Body of pancreas (tissue), 4 donors: ENCODE data around the gene FRMD7. TPM values are rescaled to one million over a fixed set of nuclear protein-coding genes. Genes with fewer than 3 reads are reported as not detected.
"Not testable (repeated sequence)": the region's sequence is repeated elsewhere in the genome, so short reads cannot be mapped to it uniquely, and the experiment has no call there.

Source experiments
- ATAC-seq: fragments of 150-250 bp; one replicate; pipeline ENCODE4 v1.9.1; 2016
- DNase-seq, 4 donors: peaks; one replicate each; pipeline ENCODE4 v3.0.0-alpha.2; 2019
- H3K27ac ChIP-seq, 4 donors: fragments of 200-600 bp; sonication (generic); 1 replicate in 3 of 4; 2 replicates in 1 of 4; pipeline versions ENCODE4 v1.5.1 to v1.6.1; 2016 to 2019; ENCODE audit warnings: mild to moderate bottlenecking in 1 of 4, mixed read lengths in 1 of 4, moderate library complexity in 1 of 4
- H3K27me3 ChIP-seq, 2 donors: fragments of 200-600 bp; sonication (generic); one replicate each; pipeline ENCODE4 v1.6.0; 2016; ENCODE audit warnings: mild to moderate bottlenecking in 1 of 2
- H3K36me3 ChIP-seq, 2 donors: fragments of 200-600 bp; sonication (generic); replicated peaks in 1 of 2; 2 replicates each; pipeline ENCODE4 v1.5.1; 2016; ENCODE audit warnings: low read depth in 2 of 2; ENCODE audit not compliant: insufficient read depth in 1 of 2
- H3K4me1 ChIP-seq: fragments of 200-600 bp; sonication (generic); one replicate; pipeline ENCODE4 v1.6.0; 2016
- H3K4me3 ChIP-seq, 2 donors: fragments of 200-600 bp; sonication (generic); 1 replicate in 1 of 2; 2 replicates in 1 of 2; pipeline ENCODE4 v1.5.1; 2016 to 2019
- H3K9me3 ChIP-seq, 3 donors: fragments of 200-600 bp; sonication (generic); 1 replicate in 2 of 3; 2 replicates in 1 of 3; pipeline ENCODE4 v1.5.1; 2016
- POLR2A ChIP-seq, 3 donors: fragments of 450-650 bp; IDR thresholded peaks; one replicate each; pipeline ENCODE4 v1.6.1; 2016; ENCODE audit warnings: antibody characterized with exemption in 3 of 3, mild to moderate bottlenecking in 2 of 3
- WGBS, 2 donors: methylation state at CpG; one replicate each; pipeline ENCODE4 v1.1.5; 2017; 5-methylcytosine and 5-hydroxymethylcytosine counted together
- intact Hi-C: fragments of 100-400 bp; cut with DNase I; formaldehyde crosslinking; loops from one replicate; pipeline ENCODE4 v1.15.1; 2023
- total RNA-seq, 2 donors: library from RNA; depleted of rRNA; stranded (reverse); fragments of >200 nt; gene quantifications; one replicate each; pipeline ENCODE4 v1.1.0, GENCODE V29; 2016
- TF ChIP-seq, protein P1 (sequence below), 7 experiments: fragments of 450-650 bp in 4 of 7; fragments of 200-600 bp in 3 of 7; sonication (generic) in 3 of 7; IDR thresholded peaks; one replicate each; pipeline ENCODE4 v1.5.1; 2016 to 2019; ENCODE audit warnings: antibody characterized with exemption in 7 of 7

The FRMD7 gene
- total RNA-seq, 2 donors from 2014 or later: not detected

DNA sequence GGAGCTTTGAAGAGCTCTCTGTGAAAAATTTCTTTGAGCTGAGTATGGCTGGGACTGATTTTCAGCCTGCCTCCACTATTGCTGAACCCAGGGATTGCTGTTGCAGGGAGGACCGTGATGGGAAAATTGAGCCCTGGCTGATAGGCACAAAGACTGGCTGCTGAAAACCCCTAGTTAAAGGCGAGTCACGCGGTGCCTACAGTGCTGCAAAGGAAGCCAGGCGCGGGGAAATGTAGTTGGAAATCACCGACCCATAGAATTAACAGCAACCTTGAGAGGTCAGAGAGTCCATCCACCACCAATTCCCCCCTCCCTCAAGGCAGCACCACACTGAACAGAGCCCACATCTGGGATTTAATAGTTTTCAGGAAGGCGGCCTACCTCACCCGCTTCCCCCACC is 26.0 kb downstream of the FRMD7 start:
- intact Hi-C loops: no loop called here
- DNase-seq (no peak), ATAC-seq (no peak)
- Histone ChIP-seq H3K27ac (no peak overlapping the region), H3K27me3 (no peaks in the 10 kb centered on the region), H3K4me1 (no peaks in the 10 kb centered on the region), H3K9me3 (no peaks in the 10 kb centered on the region), H3K36me3 (no peaks in the 10 kb centered on the region), H3K4me3 (no peak overlapping the region)
- WGBS, 2 donors: 90 to 100% methylated on average over 3 to 7 of the region's 9 CpGs
- TF ChIP-seq, protein P1, sequence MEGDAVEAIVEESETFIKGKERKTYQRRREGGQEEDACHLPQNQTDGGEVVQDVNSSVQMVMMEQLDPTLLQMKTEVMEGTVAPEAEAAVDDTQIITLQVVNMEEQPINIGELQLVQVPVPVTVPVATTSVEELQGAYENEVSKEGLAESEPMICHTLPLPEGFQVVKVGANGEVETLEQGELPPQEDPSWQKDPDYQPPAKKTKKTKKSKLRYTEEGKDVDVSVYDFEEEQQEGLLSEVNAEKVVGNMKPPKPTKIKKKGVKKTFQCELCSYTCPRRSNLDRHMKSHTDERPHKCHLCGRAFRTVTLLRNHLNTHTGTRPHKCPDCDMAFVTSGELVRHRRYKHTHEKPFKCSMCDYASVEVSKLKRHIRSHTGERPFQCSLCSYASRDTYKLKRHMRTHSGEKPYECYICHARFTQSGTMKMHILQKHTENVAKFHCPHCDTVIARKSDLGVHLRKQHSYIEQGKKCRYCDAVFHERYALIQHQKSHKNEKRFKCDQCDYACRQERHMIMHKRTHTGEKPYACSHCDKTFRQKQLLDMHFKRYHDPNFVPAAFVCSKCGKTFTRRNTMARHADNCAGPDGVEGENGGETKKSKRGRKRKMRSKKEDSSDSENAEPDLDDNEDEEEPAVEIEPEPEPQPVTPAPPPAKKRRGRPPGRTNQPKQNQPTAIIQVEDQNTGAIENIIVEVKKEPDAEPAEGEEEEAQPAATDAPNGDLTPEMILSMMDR (IDR thresholded peaks at IDR 0.05): no peak
- TF ChIP-seq POLR2A (IDR thresholded peaks at IDR 0.05): no peak

DNA sequence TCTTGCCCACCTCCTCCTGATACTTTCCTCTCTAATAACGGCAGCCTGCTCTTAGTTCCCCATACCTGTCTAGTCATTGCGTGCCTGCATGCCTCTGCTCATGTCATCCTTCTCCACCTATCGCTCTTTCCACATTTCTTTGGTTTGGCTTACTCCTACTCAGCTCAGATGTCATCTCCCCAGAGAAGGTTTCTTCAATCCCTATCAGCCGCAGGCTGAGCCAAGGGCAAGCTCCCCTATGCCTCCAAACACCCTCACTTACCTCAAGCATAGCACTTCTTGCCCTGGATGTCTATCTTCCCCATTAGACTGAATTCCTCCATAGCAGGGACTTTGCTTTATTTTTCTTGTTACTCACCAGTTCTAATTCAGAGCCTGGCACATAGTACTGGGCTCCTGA is 26.6 kb downstream of the FRMD7 start:
- intact Hi-C loops: no loop called here
- H3K27ac ChIP-seq: no peak overlapping the region
- no peaks in the 10 kb centered on the region for H3K27me3 ChIP-seq
- no peak for DNase-seq
- TF ChIP-seq, protein P1 (IDR thresholded peaks at IDR 0.05): no peak
- no peak for TF ChIP-seq POLR2A (IDR thresholded peaks at IDR 0.05)
- ATAC-seq: no peak
- no peaks in the 10 kb centered on the region for H3K4me1 ChIP-seq
- no peaks in the 10 kb centered on the region for H3K9me3 ChIP-seq
- no peaks in the 10 kb centered on the region for H3K36me3 ChIP-seq
- no peak overlapping the region for H3K4me3 ChIP-seq
- 76 to 88% methylated on average over 4 of the region's 4 CpGs for WGBS, 2 donors

DNA sequence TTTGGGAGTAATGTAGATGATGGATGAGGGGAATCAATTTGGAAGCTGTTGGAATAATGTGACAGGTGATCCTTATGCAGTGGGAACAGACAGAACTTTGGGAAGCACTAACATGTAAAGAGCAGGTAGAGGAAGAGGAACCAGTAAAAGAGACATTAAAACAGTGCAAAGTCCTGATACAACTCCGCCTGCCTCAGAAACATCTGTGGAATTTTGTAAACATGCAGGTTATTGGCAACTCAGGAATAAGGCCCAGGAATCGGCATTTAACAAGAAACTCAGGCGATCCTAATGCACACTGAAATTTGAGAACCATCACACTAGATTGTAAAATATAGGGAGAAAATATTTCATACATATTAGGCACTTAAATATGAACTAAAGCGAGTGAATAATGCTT is 29.1 kb downstream of the FRMD7 start:
- H3K36me3 ChIP-seq, H3K27ac ChIP-seq, H3K27me3 ChIP-seq, H3K4me1 ChIP-seq, H3K9me3 ChIP-seq, intact Hi-C loops, DNase-seq, H3K4me3 ChIP-seq, ATAC-seq: not testable (repeated sequence)
- WGBS, 2 donors: 62 to 63% methylated on average over 4 of the region's 4 CpGs

DNA sequence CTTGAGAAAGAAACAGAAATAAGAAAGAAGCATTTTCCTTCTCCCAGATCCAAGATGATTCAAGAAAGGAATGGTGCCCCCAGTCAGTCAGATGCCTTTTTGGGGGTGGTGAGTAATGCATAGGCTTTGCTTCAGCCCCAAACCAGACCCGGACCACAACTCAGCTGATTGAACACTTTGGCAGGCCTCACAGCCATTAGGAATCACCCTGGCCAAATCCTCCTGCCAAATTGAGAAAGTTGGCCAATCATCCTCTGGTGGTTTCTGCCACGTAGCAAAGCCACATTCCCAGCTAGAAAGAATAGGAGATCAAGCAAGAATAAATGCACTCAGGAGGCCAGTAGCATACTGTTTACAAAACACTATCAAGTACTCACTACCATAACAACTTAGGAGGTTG is 33.7 kb downstream of the FRMD7 start:
- Histone ChIP-seq H3K4me1 (no peaks in the 10 kb centered on the region), H3K27ac (no peak overlapping the region), H3K27me3 (no peaks in the 10 kb centered on the region), H3K4me3 (no peak overlapping the region), H3K36me3 (no peaks in the 10 kb centered on the region), H3K9me3 (no peaks in the 10 kb centered on the region)
- 60 to 73% methylated on average over 1 of the region's 2 CpGs for WGBS, 2 donors
- ATAC-seq (no peak), DNase-seq (no peak)
- TF ChIP-seq, protein P1 (IDR thresholded peaks at IDR 0.05): no peak
- no peak for TF ChIP-seq POLR2A (IDR thresholded peaks at IDR 0.05)
- intact Hi-C loops: no loop called here

DNA sequence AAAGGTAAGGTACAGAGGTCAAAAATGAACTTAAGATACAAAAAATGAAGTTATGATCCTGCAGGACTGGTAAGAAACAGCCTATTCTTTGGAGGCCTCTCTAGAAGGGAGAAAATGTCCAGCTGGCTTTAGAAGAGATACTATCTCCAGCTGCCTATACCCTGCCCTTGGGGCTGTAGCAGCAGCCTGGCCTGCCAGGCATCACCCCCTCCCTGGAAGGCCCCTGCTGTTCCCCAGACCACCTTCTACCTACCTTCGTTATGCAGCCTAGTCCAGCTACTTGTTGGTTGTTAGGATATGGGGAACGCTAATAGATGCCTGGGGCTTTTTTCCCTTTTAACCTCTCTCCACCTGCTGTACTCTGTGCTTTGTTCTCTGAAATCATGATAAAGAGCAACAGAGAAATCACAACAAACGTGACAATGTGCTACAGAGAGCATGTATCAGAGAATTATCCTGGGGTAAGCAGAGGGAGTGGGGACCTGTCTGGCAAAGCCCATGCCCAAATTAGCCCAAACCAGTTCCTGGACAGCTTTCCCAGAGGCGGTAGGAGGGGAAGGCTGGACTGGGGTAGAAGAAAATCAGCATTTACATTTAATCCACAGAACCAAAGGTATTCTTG is 34.5 kb downstream of the FRMD7 start:
- H3K9me3 ChIP-seq: no peaks in the 10 kb centered on the region
- H3K27me3 ChIP-seq: no peaks in the 10 kb centered on the region
- H3K27ac ChIP-seq: no peak overlapping the region
- no peaks in the 10 kb centered on the region for H3K4me1 ChIP-seq
- no peak for TF ChIP-seq POLR2A (IDR thresholded peaks at IDR 0.05)
- TF ChIP-seq, protein P1 (IDR thresholded peaks at IDR 0.05): no peak
- intact Hi-C loops: no loop called here
- ATAC-seq (no peak), DNase-seq (no peak)
- no peak overlapping the region for H3K4me3 ChIP-seq
- no peaks in the 10 kb centered on the region for H3K36me3 ChIP-seq
- 71 to 86% methylated on average over 4 of the region's 4 CpGs for WGBS, 2 donors
